ENCODE data around the gene KLHL14.

KLHL14 gene

DNA sequence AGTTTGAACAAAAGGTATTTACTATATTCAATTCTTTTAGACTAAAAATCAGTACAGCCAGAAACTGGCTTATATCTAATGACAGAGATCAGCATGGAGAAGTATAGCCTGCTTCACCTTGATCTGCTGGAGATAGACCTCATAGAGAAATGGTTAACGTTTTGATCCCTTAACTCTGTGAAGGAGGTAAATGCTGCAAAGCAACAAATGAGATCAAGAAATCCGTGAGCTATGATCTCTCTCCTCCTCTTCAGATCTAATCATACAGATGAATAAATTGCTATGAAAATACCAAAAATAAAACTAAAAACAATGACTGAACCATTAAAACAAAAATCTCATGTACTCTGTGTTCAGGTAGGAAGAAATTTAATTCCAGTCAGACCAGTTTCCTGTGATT, 42.8 kb downstream of the KLHL14 start:
- no peak for DNase-seq (ENCODE audit: low read depth in 1 of 2, low spot score in 1 of 2)

DNA sequence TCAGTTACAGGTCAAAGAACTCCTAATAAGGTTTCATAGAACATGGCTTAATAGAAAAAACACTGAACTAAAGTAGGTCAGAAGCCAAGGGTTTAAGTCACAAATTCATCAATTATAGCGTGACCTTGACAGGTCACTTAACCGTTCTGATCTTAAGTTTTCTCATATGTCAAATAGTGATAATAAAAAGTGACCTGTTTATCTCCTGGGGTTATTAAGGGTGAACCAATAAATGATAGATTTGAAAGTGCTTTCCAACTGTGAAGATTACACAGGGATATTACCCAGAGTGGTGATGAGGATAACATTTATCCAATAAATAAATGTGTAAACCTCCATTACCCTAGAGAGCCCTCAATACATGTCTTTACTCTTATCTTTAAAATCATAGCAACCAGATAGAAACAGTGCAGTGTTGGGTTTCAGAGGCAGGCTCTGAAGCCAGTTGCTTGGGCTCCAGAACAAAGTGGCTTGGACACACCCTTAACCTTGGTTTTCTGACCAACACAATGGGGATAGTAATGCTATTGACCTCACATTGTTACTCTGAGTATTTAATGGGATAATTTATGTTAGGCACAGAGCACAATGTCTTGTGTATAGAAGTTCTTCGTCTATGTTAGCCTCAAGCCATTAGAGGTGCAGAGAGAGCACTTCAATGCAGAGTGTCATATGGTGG, 48.6 kb downstream of the KLHL14 start:
- no peak for DNase-seq (ENCODE audit: low read depth in 1 of 2, low spot score in 1 of 2)
- no peak for TF ChIP-seq JUND (IDR thresholded peaks at IDR 0.05; ENCODE audit: low read depth)
- in situ Hi-C loops (cut with HindIII; ENCODE audit: low pct_unique_long_range_greater_than_20kb, low sequenced_read_pairs), result no loop called here

More for the DNA sequence above, 42.8 kb downstream of the KLHL14 start:
- TF ChIP-seq JUND (IDR thresholded peaks at IDR 0.05; ENCODE audit: low read depth), result no peak
- in situ Hi-C loops (cut with HindIII; ENCODE audit: low pct_unique_long_range_greater_than_20kb, low sequenced_read_pairs), result no loop called here

DNA sequence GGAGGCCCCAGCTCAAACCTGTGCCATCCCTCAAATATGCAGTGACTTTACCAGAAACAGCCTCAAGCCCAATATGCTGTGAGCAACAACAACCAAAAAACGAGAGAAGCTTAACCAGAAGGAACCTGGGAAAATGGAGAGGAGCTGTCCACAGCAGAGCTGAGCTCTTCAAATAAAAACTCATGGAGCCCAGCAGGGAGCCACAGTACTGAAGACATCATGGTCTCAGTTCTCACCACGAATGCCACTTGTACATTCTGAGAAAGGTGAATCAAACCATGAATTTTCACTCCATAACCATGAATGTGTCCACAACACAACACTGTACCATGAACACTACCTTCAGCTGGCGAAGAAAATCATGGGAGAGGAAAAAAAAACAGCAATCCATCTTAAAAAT, 50.5 kb downstream of the KLHL14 start:
- TF ChIP-seq JUND (IDR thresholded peaks at IDR 0.05; ENCODE audit: low read depth), result no peak
- in situ Hi-C loops (cut with HindIII; ENCODE audit: low pct_unique_long_range_greater_than_20kb, low sequenced_read_pairs), result no loop called here
- no peak for DNase-seq (ENCODE audit: low read depth in 1 of 2, low spot score in 1 of 2)

DNA sequence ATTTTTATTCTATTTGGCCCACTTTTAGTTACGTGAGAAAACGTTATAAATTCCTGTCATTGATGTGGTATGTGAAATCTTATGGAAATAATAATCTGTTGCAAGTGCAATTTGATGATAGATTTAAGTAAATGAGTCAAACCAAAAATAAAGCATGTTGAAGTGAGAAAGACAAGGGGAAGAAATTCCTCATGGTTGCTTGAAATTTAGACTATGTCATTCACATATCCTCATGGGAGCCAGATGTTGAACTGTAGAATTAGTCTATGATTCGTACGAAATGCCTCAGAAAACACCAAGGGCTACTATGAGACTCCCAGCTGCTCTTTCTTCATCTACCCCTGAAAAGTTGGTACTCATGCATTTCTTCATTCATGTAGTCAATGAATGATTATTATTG, 55.7 kb downstream of the KLHL14 start:
- TF ChIP-seq JUND (IDR thresholded peaks at IDR 0.05; ENCODE audit: low read depth), result no peak

DNA sequence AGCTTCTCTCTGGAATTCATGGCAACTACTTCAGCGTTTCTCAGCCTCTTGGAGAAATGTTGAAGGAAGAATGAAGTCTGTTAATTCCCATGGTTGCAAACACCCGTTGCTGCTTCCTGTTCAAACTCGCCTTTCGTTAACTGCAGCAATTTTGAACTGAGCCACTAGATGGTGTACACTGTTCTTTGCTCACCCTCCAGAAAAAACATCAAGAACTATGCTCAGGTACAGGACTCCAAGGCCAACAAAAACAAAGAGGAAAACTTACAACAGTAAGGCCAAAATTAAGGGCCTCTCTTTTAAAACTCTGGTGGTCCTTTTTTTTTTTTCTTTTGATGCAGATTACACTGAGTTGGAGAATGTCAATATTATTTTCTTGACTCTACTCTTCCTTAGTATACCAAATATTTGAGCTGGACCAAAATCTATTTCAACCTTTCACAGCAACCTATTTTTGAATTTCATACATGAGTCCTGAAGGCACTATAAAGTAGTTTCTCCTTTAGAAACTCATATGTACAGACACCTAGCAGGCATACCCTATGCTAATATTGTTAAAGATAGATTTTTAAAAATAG, 58.2 kb downstream of the KLHL14 start:
- in situ Hi-C loops (cut with HindIII; ENCODE audit: low pct_unique_long_range_greater_than_20kb, low sequenced_read_pairs), result no loop called here
- no peak for TF ChIP-seq JUND (IDR thresholded peaks at IDR 0.05; ENCODE audit: low read depth)
- DNase-seq (ENCODE audit: low read depth in 1 of 2, low spot score in 1 of 2), result peak; percentile 21 to 81

More for the DNA sequence above, 55.7 kb downstream of the KLHL14 start:
- DNase-seq (ENCODE audit: low read depth in 1 of 2, low spot score in 1 of 2), result no peak
- in situ Hi-C loops (cut with HindIII; ENCODE audit: low pct_unique_long_range_greater_than_20kb, low sequenced_read_pairs), result no loop called here

DNA sequence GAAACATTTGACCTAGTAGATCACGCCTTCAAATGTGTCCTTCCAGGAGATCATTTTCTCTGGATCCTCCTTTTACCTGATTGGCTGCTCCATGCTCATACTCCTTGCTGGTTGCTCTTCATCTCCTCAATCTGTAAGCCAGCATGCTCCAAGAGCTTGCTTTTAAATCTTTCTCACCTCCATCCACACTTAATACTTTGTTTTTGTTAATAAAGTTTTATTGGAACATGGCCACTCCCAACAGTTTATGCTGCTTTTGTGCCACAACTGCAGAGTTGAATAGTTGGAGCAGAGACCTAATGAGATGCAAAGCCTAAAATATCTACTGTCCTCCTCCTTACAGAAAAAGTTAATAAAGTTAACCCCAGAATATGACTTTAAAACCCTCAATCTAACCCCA, 60.0 kb downstream of the KLHL14 start:
- in situ Hi-C loops (cut with HindIII; ENCODE audit: low pct_unique_long_range_greater_than_20kb, low sequenced_read_pairs), result no loop called here
- no peak for DNase-seq (ENCODE audit: low read depth in 1 of 2, low spot score in 1 of 2)
- no peak for TF ChIP-seq JUND (IDR thresholded peaks at IDR 0.05; ENCODE audit: low read depth)

DNA sequence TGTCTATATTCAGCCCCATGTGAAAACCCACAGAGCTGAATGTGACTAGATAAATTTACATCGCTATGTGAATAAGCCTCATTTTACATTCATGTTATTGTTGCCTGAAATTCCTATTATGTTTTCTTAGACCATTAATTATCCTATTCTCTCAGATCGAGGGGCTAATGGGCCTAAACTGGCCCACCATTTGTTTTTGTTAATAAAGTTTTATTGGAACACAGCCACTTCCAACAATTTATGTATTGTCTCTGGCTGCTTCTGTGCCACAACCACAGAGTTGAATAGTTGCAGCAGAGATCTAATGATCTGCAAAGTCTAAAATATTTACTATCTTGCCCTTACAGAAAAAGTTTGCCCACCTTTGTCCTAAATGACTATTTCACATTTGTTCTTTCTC, 61.0 kb downstream of the KLHL14 start:
- TF ChIP-seq JUND (IDR thresholded peaks at IDR 0.05; ENCODE audit: low read depth), result no peak
- in situ Hi-C loops (cut with HindIII; ENCODE audit: low pct_unique_long_range_greater_than_20kb, low sequenced_read_pairs), result no loop called here
- no peak for DNase-seq (ENCODE audit: low read depth in 1 of 2, low spot score in 1 of 2)

DNA sequence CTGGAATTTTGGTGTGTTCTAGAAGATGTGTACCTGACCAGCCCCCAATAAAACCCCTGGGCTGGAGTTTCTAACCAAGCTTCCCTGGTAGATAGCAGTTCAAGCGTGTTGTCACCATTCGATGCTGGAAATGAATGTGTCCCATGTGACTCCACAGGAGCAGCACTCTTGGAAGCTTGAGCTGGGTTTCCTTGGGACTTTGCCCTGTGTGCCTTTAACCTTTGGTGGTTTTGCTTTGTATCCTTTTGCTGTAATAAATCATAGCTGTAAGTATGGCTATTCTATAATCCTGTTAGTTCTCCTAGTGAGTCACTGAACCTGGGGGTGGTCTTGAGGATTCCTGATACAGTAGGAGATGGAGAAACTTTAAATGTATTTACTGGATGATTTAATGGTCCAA, 65.2 kb downstream of the KLHL14 start:
- DNase-seq (ENCODE audit: low read depth in 1 of 2, low spot score in 1 of 2), result no peak
- no peak for TF ChIP-seq JUND (IDR thresholded peaks at IDR 0.05; ENCODE audit: low read depth)
- in situ Hi-C loops (cut with HindIII; ENCODE audit: low pct_unique_long_range_greater_than_20kb, low sequenced_read_pairs), result no loop called here

DNA sequence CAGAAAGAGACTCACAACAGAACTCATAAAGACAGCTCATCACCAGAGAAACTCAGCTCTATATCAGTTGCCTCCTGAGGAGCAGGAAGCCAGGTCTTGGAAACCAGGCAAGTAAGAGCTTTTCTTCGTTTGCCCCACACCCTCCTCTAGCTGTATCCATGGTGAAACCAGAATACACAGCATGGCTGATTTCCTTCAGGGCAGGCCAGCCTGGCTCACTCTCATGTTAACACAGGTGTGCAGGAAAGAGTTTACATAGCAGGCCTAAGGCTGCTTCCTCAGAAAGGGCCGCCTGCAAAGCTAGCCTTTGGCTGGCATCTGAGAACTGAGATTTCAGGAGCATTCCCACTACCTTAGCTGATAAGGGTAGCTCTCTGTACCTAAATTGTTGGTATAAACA, 65.7 kb downstream of the KLHL14 start:
- no peak for TF ChIP-seq JUND (IDR thresholded peaks at IDR 0.05; ENCODE audit: low read depth)
- peak in 1 of 2 experiments; percentile 55 for DNase-seq (ENCODE audit: low read depth in 1 of 2, low spot score in 1 of 2)
- in situ Hi-C loops (cut with HindIII; ENCODE audit: low pct_unique_long_range_greater_than_20kb, low sequenced_read_pairs), result no loop called here

DNA sequence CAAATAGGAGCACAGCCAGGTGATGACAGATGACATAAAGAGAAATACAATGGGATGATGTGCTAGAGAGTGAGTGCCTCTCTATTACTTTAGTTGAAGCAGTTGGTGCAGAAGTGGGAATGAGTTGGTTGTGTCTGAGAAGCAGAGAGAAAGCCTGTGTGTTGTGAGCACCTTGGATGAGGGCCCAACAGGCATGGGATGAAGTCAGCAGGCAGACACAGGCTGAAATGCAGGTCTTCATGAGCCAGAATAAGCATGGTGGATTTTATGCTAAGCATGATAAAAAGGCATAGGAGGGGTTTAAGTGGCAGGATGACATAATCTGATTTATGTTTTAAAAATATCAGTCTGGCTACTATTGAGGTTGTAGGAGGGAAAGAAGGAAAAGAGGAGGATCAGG, 71.5 kb downstream of the KLHL14 start:
- DNase-seq (ENCODE audit: low read depth in 1 of 2, low spot score in 1 of 2), result no peak
- in situ Hi-C loops (cut with HindIII; ENCODE audit: low pct_unique_long_range_greater_than_20kb, low sequenced_read_pairs), result no loop called here
- TF ChIP-seq JUND (IDR thresholded peaks at IDR 0.05; ENCODE audit: low read depth), result no peak

DNA sequence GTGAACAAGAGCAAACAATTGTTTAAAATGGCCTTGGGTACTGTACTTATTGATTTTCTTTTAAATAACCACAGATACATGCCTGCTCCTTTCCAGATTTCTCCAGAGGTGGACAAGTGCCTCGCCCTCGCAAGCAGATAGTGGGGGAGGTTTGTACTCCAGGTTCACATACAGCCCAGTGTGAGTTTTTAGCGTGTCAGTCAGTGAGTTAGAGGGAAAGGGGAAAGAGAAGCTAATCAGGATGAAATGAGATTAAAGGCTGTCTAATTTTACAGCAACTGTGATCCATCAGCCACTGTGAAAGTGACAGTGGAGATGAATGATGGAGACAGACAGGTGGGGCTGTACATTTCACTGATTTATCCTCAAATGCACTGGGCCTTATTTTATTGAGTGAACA, 74.7 kb downstream of the KLHL14 start:
- no peak for TF ChIP-seq JUND (IDR thresholded peaks at IDR 0.05; ENCODE audit: low read depth)
- in situ Hi-C loops (cut with HindIII; ENCODE audit: low pct_unique_long_range_greater_than_20kb, low sequenced_read_pairs), result no loop called here
- DNase-seq (ENCODE audit: low read depth in 1 of 2, low spot score in 1 of 2), result no peak

DNA sequence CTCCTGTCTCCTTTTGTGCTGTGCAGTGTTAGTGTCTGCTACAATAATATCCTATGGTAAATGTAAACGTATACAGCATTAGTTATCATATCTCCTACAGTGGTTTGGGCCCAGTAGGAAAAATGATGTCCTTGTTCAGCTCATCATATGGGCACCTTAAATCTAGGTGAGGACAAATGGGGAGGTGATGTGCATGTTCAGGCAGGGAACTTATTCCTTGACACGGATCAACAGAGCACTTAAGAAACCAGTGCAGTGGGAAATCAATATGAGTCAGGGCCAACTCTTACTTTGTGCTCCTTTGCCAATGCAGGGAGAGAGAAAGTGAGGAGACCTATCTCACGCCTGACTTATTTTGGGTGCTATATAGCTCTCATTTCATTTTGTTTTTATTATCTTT, 76.4 kb downstream of the KLHL14 start:
- DNase-seq (ENCODE audit: low read depth in 1 of 2, low spot score in 1 of 2), result no peak
- in situ Hi-C loops (cut with HindIII; ENCODE audit: low pct_unique_long_range_greater_than_20kb, low sequenced_read_pairs), result no loop called here
- no peak for TF ChIP-seq JUND (IDR thresholded peaks at IDR 0.05; ENCODE audit: low read depth)

DNA sequence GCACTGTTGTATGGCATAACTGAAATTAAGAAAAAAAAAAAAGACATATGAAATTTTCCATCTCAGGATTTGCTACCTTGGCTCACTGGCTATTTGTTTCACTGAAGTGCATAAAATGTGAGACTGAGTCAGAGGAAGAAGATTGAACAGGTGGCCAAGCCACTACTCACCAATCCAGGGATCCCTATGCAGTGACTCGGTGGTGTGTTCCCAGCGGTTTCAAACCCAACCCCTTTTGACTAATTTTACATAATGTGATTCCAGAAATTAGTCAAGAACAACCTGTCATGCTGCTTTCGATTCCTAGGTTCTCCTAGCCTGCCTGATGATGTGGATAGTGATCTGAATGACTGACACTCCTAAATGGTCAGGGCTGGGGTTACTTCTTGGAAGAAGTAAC, 77.3 kb downstream of the KLHL14 start:
- in situ Hi-C loops (cut with HindIII; ENCODE audit: low pct_unique_long_range_greater_than_20kb, low sequenced_read_pairs), result no loop called here

DNA sequence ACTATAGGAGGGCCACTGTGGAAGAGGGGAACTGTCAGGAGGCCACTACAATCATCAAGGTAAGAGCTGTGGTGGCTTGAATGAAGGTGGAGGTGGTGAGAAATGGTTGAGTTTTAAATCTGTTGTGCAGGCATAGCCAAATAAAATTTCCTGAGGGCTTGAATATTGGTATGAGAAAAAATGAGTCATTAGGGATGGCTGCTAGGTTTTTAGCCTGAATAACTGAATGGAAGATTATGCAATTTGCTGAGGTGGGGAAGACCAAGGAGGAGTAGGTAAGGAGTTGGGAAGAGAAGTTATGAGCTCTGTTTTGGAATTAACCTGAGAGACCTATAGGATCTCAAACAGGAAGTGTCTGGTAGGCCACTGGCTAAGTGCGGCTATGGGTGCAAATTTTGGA, 84.0 kb downstream of the KLHL14 start:
- in situ Hi-C loops (cut with HindIII; ENCODE audit: low pct_unique_long_range_greater_than_20kb, low sequenced_read_pairs), result no loop called here
- DNase-seq (ENCODE audit: low read depth in 1 of 2, low spot score in 1 of 2), result no peak
- TF ChIP-seq JUND (IDR thresholded peaks at IDR 0.05; ENCODE audit: low read depth), result no peak

More for the DNA sequence above, 77.3 kb downstream of the KLHL14 start:
- no peak for DNase-seq (ENCODE audit: low read depth in 1 of 2, low spot score in 1 of 2)
- TF ChIP-seq JUND (IDR thresholded peaks at IDR 0.05; ENCODE audit: low read depth), result no peak
